NT2/D1 (cell line): ENCODE results near the gene ETV3.

Experiments used
- YY1 ChIP-seq: IDR thresholded peaks from 2 replicates; pipeline ENCODE4 v1.6.1; 2011; ENCODE audit not compliant: insufficient read length, insufficient read depth
- ZNF274 ChIP-seq: IDR thresholded peaks from 2 replicates; pipeline ENCODE4 v1.6.1; 2011; ENCODE audit warnings: mild to moderate bottlenecking, low read depth, low read length

- TF ChIP-seq ZNF274 (no peak), YY1 (no peak)
These were observed 12.9 kb upstream of the ETV3 start for GRCh38 chr1:157151073-157151472.
